Naive thymus-derived CD4-positive, alpha-beta T cell (primary cell): ENCODE results near the gene SIRT7. TPM values are rescaled to one million over a fixed set of nuclear protein-coding genes. Genes with fewer than 3 reads are reported as not detected.

ENCODE experiments used
- ATAC-seq: fragments of 150-1000 bp; cut with Tn5 transposase; 2 replicates; pipeline ENCODE4 v1.10.0; 2021; ENCODE audit warnings: mild to moderate bottlenecking, moderate library complexity
- CTCF ChIA-PET: fragments of 350-600 bp; sonication (Branson Sonifier 250); formaldehyde crosslinking; loops from one replicate; lab custom pipeline; 2021; ENCODE audit warnings: antibody characterized with exemption; lab: Charles Lee
- POLR2A ChIA-PET: fragments of 350-600 bp; sonication (Branson Sonifier 250); formaldehyde crosslinking; loops from one replicate; lab custom pipeline; 2021; ENCODE audit warnings: antibody characterized with exemption, inconsistent platforms; lab: Charles Lee
- DNase-seq, 9 donors: peaks; one replicate each; pipeline versions ENCODE4 v3.0.0 to v3.0.0-alpha.2; 2020 to 2022; ENCODE audit warnings: mixed read lengths in 1 of 9
- H3K27ac ChIP-seq: one replicate; pipeline ENCODE4 v1.7.0; 2013; ENCODE audit warnings: mild to moderate bottlenecking, low read depth, low read length, moderate library complexity
- H3K27me3 ChIP-seq, 2 donors: one replicate each; pipeline ENCODE4 v1.7.0; 2013; ENCODE audit warnings: low read length in 2 of 2, mild to moderate bottlenecking in 2 of 2, moderate library complexity in 2 of 2; ENCODE audit not compliant: control insufficient read depth in 2 of 2, insufficient read depth in 2 of 2
- H3K36me3 ChIP-seq, 3 experiments: 1 replicate in 2 of 3; 2 replicates in 1 of 3; pipeline ENCODE4 v1.7.0; 2013; ENCODE audit warnings: low read length in 3 of 3, mild to moderate bottlenecking in 3 of 3, moderate library complexity in 1 of 3; ENCODE audit not compliant: insufficient read depth in 3 of 3, control insufficient read depth in 2 of 3
- H3K4me1 ChIP-seq, 2 donors: one replicate each; pipeline ENCODE4 v1.7.0; 2013; ENCODE audit warnings: low read length in 2 of 2, mild to moderate bottlenecking in 2 of 2, moderate library complexity in 1 of 2; ENCODE audit not compliant: control insufficient read depth in 2 of 2, insufficient read depth in 2 of 2
- H3K4me3 ChIP-seq: 2 replicates; pipeline ENCODE4 v1.7.0; 2013; ENCODE audit warnings: mild to moderate bottlenecking, low read length
- H3K9me3 ChIP-seq, 3 experiments: 1 replicate in 2 of 3; 2 replicates in 1 of 3; pipeline ENCODE4 v1.7.0; 2013; ENCODE audit warnings: low read length in 3 of 3; ENCODE audit not compliant: control insufficient read depth in 2 of 3
- H3K27ac Mint-ChIP-seq, 9 donors: one replicate each; pipeline ENCODE4 v1.8.0; 2020 to 2022; ENCODE audit warnings: mixed read lengths in 9 of 9, mild to moderate bottlenecking in 8 of 9, moderate library complexity in 5 of 9, inconsistent platforms in 2 of 9
- H3K27me3 Mint-ChIP-seq, 5 donors: one replicate each; pipeline ENCODE4 v1.8.0; 2021 to 2022; ENCODE audit warnings: mixed read lengths in 5 of 5, mild to moderate bottlenecking in 1 of 5
- H3K36me3 Mint-ChIP-seq, 5 donors: one replicate each; pipeline ENCODE4 v1.8.0; 2020 to 2022; ENCODE audit warnings: mixed read lengths in 5 of 5, mild to moderate bottlenecking in 3 of 5, inconsistent platforms in 1 of 5
- H3K4me1 Mint-ChIP-seq, 7 donors: one replicate each; pipeline ENCODE4 v1.8.0; 2020 to 2022; ENCODE audit warnings: mixed read lengths in 7 of 7, mild to moderate bottlenecking in 3 of 7, inconsistent platforms in 1 of 7
- H3K4me3 Mint-ChIP-seq, 10 donors: one replicate each; pipeline ENCODE4 v1.8.0; 2020 to 2022; ENCODE audit warnings: mild to moderate bottlenecking in 10 of 10, mixed read lengths in 10 of 10, moderate library complexity in 6 of 10, inconsistent platforms in 2 of 10
- H3K9me3 Mint-ChIP-seq, 11 donors: one replicate each; pipeline ENCODE4 v1.8.0; 2020 to 2022; ENCODE audit warnings: mixed read lengths in 11 of 11, mild to moderate bottlenecking in 4 of 11, inconsistent platforms in 1 of 11, moderate library complexity in 1 of 11
- intact Hi-C, 2 donors: fragments of 100-400 bp; cut with micrococcal nuclease; formaldehyde crosslinking; loops; one replicate each; pipeline ENCODE4 v1.15.1; 2023
- polyA plus RNA-seq, 2 donors: library from polyadenylated mRNA; unstranded; fragments of 300-500 nt; fragmentation: Illumina TruSeq; gene quantifications; one replicate each; pipeline ENCODE4 v1.2.3, GENCODE V29; 2021
- total RNA-seq, 6 experiments: library from RNA in 5 of 6; stranded (reverse) in 5 of 6; gene quantifications; 1 replicate in 5 of 6; 2 replicates in 1 of 6; pipeline ENCODE4 v1.2.3 and lab custom pipeline; 2021 to 2026

Gene SIRT7
- total and polyA plus RNA-seq, 7 experiments from 2014 or later = 21.6 to 81.4 (median 56.8) TPM

GRCh38 chr17:81909231-81909630 lies 8.7 kb downstream of the SIRT7 start:
- Mint-ChIP-seq H3K36me3 (peaks cover 0 to 12% (median 4%) of the 10 kb centered on the region in 5 donors), H3K27me3 (no peaks in the 10 kb centered on the region), H3K4me1 (peaks cover 0 to 22% (median 4%) of the 10 kb centered on the region in 7 donors), H3K9me3 (no peaks in the 10 kb centered on the region), H3K4me3 (peak overlapping the region in 5 of 10 donors; percentile 12 to 90 (median 55)), H3K27ac (peak overlapping the region in 1 of 9 donors; percentile 9)
- CTCF ChIA-PET = no interaction called here
- peaks cover 7 to 8% of the 10 kb centered on the region in 2 donors for H3K4me1 ChIP-seq
- DNase-seq = no peak
- no peak overlapping the region for H3K27ac ChIP-seq
- intact Hi-C loops = no loop called here
- peaks cover 4 to 67% (median 11%) of the 10 kb centered on the region in 3 experiments for H3K36me3 ChIP-seq
- no peak for ATAC-seq
- H3K9me3 ChIP-seq = no peaks in the 10 kb centered on the region
- H3K27me3 ChIP-seq = no peaks in the 10 kb centered on the region
- POLR2A ChIA-PET = no interaction called here
- H3K4me3 ChIP-seq = no peak overlapping the region

- ATAC-seq (no peak), DNase-seq (no peak)
- Mint-ChIP-seq H3K27me3 (no peaks in the 10 kb centered on the region), H3K36me3 (peaks cover 0 to 11% (median 4%) of the 10 kb centered on the region in 5 donors), H3K27ac (no peak overlapping the region), H3K4me3 (peak overlapping the region in 1 of 10 donors; percentile 9), H3K4me1 (peaks cover 0 to 22% (median 4%) of the 10 kb centered on the region in 7 donors), H3K9me3 (no peaks in the 10 kb centered on the region)
- Histone ChIP-seq H3K36me3 (peaks cover 4 to 67% (median 7%) of the 10 kb centered on the region in 3 experiments), H3K27me3 (no peaks in the 10 kb centered on the region), H3K4me3 (no peak overlapping the region), H3K9me3 (no peaks in the 10 kb centered on the region), H3K27ac (no peak overlapping the region), H3K4me1 (peaks cover 7 to 8% of the 10 kb centered on the region in 2 donors)
- intact Hi-C loops = no loop called here
- POLR2A ChIA-PET = no interaction called here
- CTCF ChIA-PET = no interaction called here
Observed at GRCh38 chr17:81908793-81909192, 9.2 kb downstream of the SIRT7 start.

DNA sequence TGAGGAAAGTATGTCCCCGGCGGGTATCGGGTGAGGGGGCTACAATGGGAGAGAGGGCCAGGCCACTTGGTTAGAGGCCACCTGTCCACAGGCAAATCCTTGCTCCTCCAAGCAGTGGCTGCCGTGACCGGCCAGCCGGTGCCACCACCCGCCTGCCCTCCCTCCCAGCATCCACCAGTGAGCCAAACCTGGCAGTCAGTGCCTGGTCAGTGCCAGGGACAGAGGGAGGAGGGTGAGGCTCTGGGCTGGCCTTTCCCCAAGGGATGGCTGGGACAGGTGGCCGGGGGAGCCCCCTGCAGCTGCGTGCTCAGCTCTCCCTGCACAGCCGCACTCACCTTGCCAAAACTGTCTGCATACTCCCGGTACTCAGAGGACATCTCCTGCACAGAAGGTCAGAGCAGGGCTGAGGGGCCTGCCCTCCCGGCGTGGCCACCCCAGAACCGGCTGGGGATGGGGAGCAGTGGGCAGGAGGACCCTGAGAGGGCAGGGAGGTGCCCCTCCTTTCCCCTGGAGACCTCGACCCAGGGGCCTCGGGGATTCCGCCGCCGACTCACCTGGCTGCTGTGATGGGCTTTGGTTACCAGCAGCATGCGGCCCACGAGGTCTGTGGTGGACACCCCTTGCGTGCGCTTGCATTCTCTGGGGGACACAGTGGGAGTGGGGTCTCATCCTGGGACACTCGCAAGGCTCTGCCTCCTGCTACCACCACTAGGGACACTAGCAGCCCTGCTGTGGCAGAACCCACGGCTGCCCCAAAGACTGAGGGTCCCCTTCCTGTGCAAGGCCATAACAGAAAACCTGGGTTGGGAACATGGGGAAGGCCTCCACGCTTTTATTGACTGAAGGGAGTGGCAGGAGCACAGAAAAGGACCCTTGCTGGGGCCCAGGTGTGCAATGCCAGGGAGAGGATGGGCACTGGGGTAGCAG lies 10.5 kb downstream of the SIRT7 start:
- H3K36me3 Mint-ChIP-seq = no peaks in the 10 kb centered on the region
- Histone ChIP-seq H3K27ac (no peak overlapping the region), H3K4me3 (no peak overlapping the region), H3K36me3 (peaks cover 0 to 54% (median 0%) of the 10 kb centered on the region in 3 experiments), H3K27me3 (no peaks in the 10 kb centered on the region), H3K4me1 (peaks cover 7 to 8% of the 10 kb centered on the region in 2 donors), H3K9me3 (no peaks in the 10 kb centered on the region)
- H3K4me1 Mint-ChIP-seq = peaks cover 0 to 19% (median 0%) of the 10 kb centered on the region in 7 donors
- ChIA-PET POLR2A (no interaction called here), CTCF (no interaction called here)
- H3K9me3 Mint-ChIP-seq = no peaks in the 10 kb centered on the region
- no peaks in the 10 kb centered on the region for H3K27me3 Mint-ChIP-seq
- H3K27ac Mint-ChIP-seq = no peak overlapping the region
- intact Hi-C loops = no loop called here
- ATAC-seq (no peak), DNase-seq (no peak)
- no peak overlapping the region for H3K4me3 Mint-ChIP-seq

GRCh38 chr17:81906476-81907218 lies 11.3 kb downstream of the SIRT7 start:
- no peak overlapping the region for H3K27ac Mint-ChIP-seq
- POLR2A ChIA-PET = interaction anchor here (1.0 to 1.6 kb wide), 2 partner anchors 13 to 20 kb away, joined by 3 read pairs; no protein-coding TSS in a partner anchor
- Histone ChIP-seq H3K4me3 (no peak overlapping the region), H3K27ac (no peak overlapping the region), H3K27me3 (peaks cover 0 to under 1% of the 10 kb centered on the region in 2 donors), H3K4me1 (peaks cover 7 to 8% of the 10 kb centered on the region in 2 donors), H3K36me3 (peaks cover 0 to 47% (median 0%) of the 10 kb centered on the region in 3 experiments), H3K9me3 (no peaks in the 10 kb centered on the region)
- no peaks in the 10 kb centered on the region for H3K9me3 Mint-ChIP-seq
- CTCF ChIA-PET = no interaction called here
- intact Hi-C loops = no loop called here
- DNase-seq (no peak), ATAC-seq (no peak)
- H3K4me3 Mint-ChIP-seq = no peak overlapping the region
- peaks cover 0 to 12% (median 0%) of the 10 kb centered on the region in 7 donors for H3K4me1 Mint-ChIP-seq
- H3K36me3 Mint-ChIP-seq = no peaks in the 10 kb centered on the region
- H3K27me3 Mint-ChIP-seq = no peaks in the 10 kb centered on the region

DNA sequence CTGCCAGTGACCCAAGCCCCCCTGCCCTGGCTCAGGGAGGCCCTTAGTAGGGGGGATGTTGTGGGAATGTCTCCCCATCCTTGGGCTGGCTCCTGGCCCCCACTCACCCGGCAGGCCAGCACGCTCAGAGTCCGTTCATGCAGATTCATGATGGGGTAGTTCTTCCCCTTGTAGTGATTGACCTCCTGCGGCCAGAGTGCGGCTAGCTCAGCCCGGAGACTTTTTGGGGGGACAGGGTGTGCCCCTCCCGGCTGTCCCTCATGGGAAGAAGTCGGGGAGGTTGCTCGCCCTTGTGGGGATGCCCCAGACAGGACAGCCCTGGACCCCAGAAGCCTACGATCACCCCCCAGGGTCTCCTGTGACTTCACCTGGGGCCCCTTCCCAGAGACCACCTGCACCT lies 12.0 kb downstream of the SIRT7 start:
- peaks cover 0 to 4% of the 10 kb centered on the region in 2 donors for H3K27me3 ChIP-seq
- peaks cover 7 to 8% of the 10 kb centered on the region in 2 donors for H3K4me1 ChIP-seq
- no peak overlapping the region for H3K4me3 ChIP-seq
- H3K9me3 ChIP-seq = no peaks in the 10 kb centered on the region
- no peak overlapping the region for H3K27ac ChIP-seq
- intact Hi-C loops = no loop called here
- DNase-seq = no peak
- peaks cover 0 to 47% (median 0%) of the 10 kb centered on the region in 3 experiments for H3K36me3 ChIP-seq
- ChIA-PET CTCF (no interaction called here), POLR2A (interaction anchor here (1.0 to 1.6 kb wide), 2 partner anchors 13 to 20 kb away, joined by 3 read pairs; no protein-coding TSS in a partner anchor)
- Mint-ChIP-seq H3K27ac (no peak overlapping the region), H3K36me3 (peaks cover 0 to 4% (median 3%) of the 10 kb centered on the region in 5 donors), H3K27me3 (peaks cover 4 to 5% (median 5%) of the 10 kb centered on the region in 5 donors), H3K4me3 (no peak overlapping the region), H3K9me3 (no peaks in the 10 kb centered on the region), H3K4me1 (peaks cover 0 to 17% (median 4%) of the 10 kb centered on the region in 7 donors)
- no peak for ATAC-seq

- Mint-ChIP-seq H3K27ac (no peak overlapping the region), H3K36me3 (peaks cover 0 to 7% (median 6%) of the 10 kb centered on the region in 5 donors), H3K9me3 (no peaks in the 10 kb centered on the region), H3K27me3 (peaks cover 8 to 10% (median 8%) of the 10 kb centered on the region in 5 donors), H3K4me1 (peaks cover 0 to 20% (median 8%) of the 10 kb centered on the region in 7 donors), H3K4me3 (no peak overlapping the region)
- Histone ChIP-seq H3K27me3 (peaks cover 0 to 4% of the 10 kb centered on the region in 2 donors), H3K4me1 (peaks cover 4 to 6% of the 10 kb centered on the region in 2 donors), H3K4me3 (no peak overlapping the region), H3K27ac (no peak overlapping the region), H3K9me3 (no peaks in the 10 kb centered on the region), H3K36me3 (peaks cover 0 to 49% (median 0%) of the 10 kb centered on the region in 3 experiments)
- ChIA-PET CTCF (no interaction called here), POLR2A (interaction anchor here (1.0 to 1.6 kb wide), 2 partner anchors 14 to 21 kb away, joined by 3 read pairs; no protein-coding TSS in a partner anchor)
- DNase-seq (no peak), ATAC-seq (no peak)
- intact Hi-C loops = no loop called here
Observed at GRCh38 chr17:81905424-81905875, 12.5 kb downstream of the SIRT7 start.
